PC-3 (cell line): ENCODE data around the gene RTL5. TPM values are rescaled to one million over a fixed set of nuclear protein-coding genes. Genes with fewer than 3 reads are reported as not detected.

Source experiments
- ATAC-seq: fragments of 200-7000 bp; cut with Tn5 transposase; 2 replicates; pipeline ENCODE4 v1.9.1; 2020; ENCODE audit warnings: mild to moderate bottlenecking, moderate library complexity
- BruUV-seq: library from RNA; stranded (reverse); fragments of 400-500 nt; replicated peaks from 2 replicates; lab custom pipeline; 2021; lab: Mats Ljungman, UMichigan
- CTCF ChIA-PET: fragments of 300-600 bp; sonication (Branson Sonifier 250); formaldehyde crosslinking; loops from one replicate; lab custom pipeline; 2022; ENCODE audit warnings: antibody characterized with exemption; lab: Charles Lee
- POLR2A ChIA-PET: fragments of 300-600 bp; sonication (Branson Sonifier 250); formaldehyde crosslinking; loops from one replicate; lab custom pipeline; 2022; ENCODE audit warnings: antibody characterized with exemption; ENCODE audit not compliant: unreplicated experiment; lab: Charles Lee
- DNase-seq: peaks from one replicate; pipeline ENCODE4 v3.0.0-alpha.2; 2015
- H2AFZ ChIP-seq: fragments of 300-600 bp; sonication (generic); 2 replicates; pipeline ENCODE4 v1.6.0; 2016; ENCODE audit warnings: antibody characterized with exemption, low read length
- H3F3A ChIP-seq: fragments of 300-600 bp; sonication (generic); one replicate; pipeline ENCODE4 v1.6.0; 2017; ENCODE audit warnings: antibody characterized with exemption, low read length, control low read depth, mild to moderate bottlenecking; ENCODE audit not compliant: unreplicated experiment
- H3K27ac ChIP-seq: fragments of 300-600 bp; sonication (generic); 2 replicates; pipeline ENCODE4 v1.5.1; 2016; ENCODE audit warnings: mild to moderate bottlenecking, low read length
- H3K27me3 ChIP-seq: fragments of 300-600 bp; sonication (generic); 2 replicates; pipeline ENCODE4 v1.6.1; 2016; ENCODE audit warnings: low read length, mixed read lengths
- H3K36me3 ChIP-seq: fragments of 300-600 bp; sonication (generic); 2 replicates; pipeline ENCODE4 v1.6.1; 2016; ENCODE audit warnings: low read depth, mixed run types, low read length, mixed read lengths
- H3K4me1 ChIP-seq: fragments of 300-600 bp; sonication (generic); 2 replicates; pipeline ENCODE4 v1.5.1; 2016; ENCODE audit warnings: low read length; ENCODE audit not compliant: insufficient read depth
- H3K4me2 ChIP-seq: fragments of 300-600 bp; sonication (generic); 2 replicates; pipeline ENCODE4 v1.6.0; 2016; ENCODE audit warnings: low read length
- H3K4me3 ChIP-seq: fragments of 300-600 bp; sonication (generic); 2 replicates; pipeline ENCODE4 v1.5.1; 2016; ENCODE audit warnings: mild to moderate bottlenecking, low read length, mixed read lengths
- H3K79me2 ChIP-seq: fragments of 300-600 bp; sonication (generic); 2 replicates; pipeline ENCODE4 v1.6.1; 2017; ENCODE audit warnings: low read length, mixed read lengths
- H3K9ac ChIP-seq: fragments of 300-600 bp; sonication (generic); 2 replicates; pipeline ENCODE4 v1.6.0; 2016; ENCODE audit warnings: mild to moderate bottlenecking, low read length
- H3K9me2 ChIP-seq: fragments of 300-600 bp; sonication (generic); replicated peaks from 2 replicates; pipeline ENCODE4 v1.6.1; 2016; ENCODE audit warnings: mixed run types, low read length, mixed read lengths
- H3K9me3 ChIP-seq: fragments of 300-600 bp; sonication (generic); 2 replicates; pipeline ENCODE4 v1.6.1; 2016; ENCODE audit warnings: low read length, mixed read lengths
- H4K20me1 ChIP-seq: fragments of 300-600 bp; sonication (generic); 2 replicates; pipeline ENCODE4 v1.6.1; 2016; ENCODE audit warnings: low read length, mixed read lengths
- EZH2 ChIP-seq: fragments of 300-600 bp; sonication (generic); IDR thresholded peaks from one replicate; pipeline ENCODE4 v1.6.1; 2017; ENCODE audit warnings: antibody characterized with exemption, mild to moderate bottlenecking, low read length; ENCODE audit not compliant: unreplicated experiment
- EZH2phosphoT487 ChIP-seq: fragments of 300-600 bp; sonication (generic); IDR thresholded peaks from 2 replicates; pipeline ENCODE4 v1.6.1; 2018; ENCODE audit warnings: mild to moderate bottlenecking, antibody characterized with exemption, low read length, borderline replicate concordance
- intact Hi-C: fragments of 100-400 bp; cut with micrococcal nuclease; formaldehyde crosslinking; loops from 2 replicates; pipeline ENCODE4 v1.9.0; 2023
- total RNA-seq: library from RNA; depleted of rRNA; stranded (reverse); fragments of >200 nt; gene quantifications from 2 replicates; pipeline ENCODE4 v1.2.3, GENCODE V29; 2014
- TF ChIP-seq, protein P1 (sequence below): fragments of 300-600 bp; sonication (generic); conservative IDR thresholded peaks from 2 replicates; pipeline ENCODE4 v1.5.1; 2017; ENCODE audit warnings: antibody characterized with exemption, low read depth, mild to moderate bottlenecking, low read length

RTL5 gene
- total RNA-seq, 1 experiment from 2014 or later = 0.40 TPM

DNA sequence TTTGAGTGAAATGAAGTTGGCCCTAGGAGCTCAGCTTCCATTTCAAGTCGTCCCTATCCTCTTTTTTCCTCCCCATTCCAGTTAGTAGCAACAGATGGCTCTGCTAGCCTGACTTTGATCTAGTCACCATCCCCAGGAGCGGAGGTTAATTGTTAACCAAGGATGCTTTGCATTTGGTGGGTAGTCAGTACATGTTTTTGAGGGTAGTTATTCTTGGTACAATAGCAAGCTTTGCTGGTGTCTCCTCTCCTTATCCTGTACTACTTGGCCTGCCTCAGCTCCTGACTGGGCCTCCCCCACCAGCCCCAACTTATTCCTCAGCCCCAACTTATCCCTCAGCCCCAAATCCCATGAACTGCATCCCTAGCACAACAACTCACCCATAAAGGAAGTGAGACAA is 14.8 kb upstream of the RTL5 start:
- intact Hi-C loops = no loop called here

DNA sequence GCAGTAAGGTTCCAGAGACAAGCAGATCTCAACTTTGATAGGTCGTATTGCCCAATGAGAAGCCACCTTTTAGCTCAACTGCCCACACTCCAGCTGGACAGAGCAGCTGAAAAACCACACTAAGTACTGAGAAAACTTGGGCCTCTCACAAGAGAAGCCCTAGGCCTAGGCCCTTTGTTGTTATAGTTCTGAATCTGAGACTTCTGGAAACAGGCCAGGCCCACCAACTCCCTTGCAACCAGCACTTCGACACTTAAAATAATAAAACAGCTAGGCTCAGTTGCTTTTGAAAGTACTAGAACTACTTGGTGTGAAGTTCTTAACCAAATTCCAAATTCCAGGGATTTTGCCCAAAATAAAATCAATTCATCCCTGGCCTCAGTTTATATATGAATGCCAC is 13.5 kb upstream of the RTL5 start:
- no peak overlapping the region for H3K4me3 ChIP-seq
- H3K27ac ChIP-seq = no peak overlapping the region
- H2AFZ ChIP-seq = no peak overlapping the region
- no peak for ATAC-seq
- H3F3A ChIP-seq = no peaks in the 10 kb centered on the region
- H3K79me2 ChIP-seq = no peaks in the 10 kb centered on the region
- no peaks in the 10 kb centered on the region for H3K9me3 ChIP-seq
- no peaks in the 10 kb centered on the region for H3K27me3 ChIP-seq
- ChIA-PET POLR2A (no interaction called here), CTCF (no interaction called here)
- H3K9me2 ChIP-seq = no peaks in the 10 kb centered on the region
- peaks cover 5% of the 10 kb centered on the region for H3K4me1 ChIP-seq
- BruUV-seq = no TSS peak
- no peak for DNase-seq
- TF ChIP-seq EZH2 = no peak
- TF ChIP-seq EZH2phosphoT487 = no peak
- TF ChIP-seq, protein P1, sequence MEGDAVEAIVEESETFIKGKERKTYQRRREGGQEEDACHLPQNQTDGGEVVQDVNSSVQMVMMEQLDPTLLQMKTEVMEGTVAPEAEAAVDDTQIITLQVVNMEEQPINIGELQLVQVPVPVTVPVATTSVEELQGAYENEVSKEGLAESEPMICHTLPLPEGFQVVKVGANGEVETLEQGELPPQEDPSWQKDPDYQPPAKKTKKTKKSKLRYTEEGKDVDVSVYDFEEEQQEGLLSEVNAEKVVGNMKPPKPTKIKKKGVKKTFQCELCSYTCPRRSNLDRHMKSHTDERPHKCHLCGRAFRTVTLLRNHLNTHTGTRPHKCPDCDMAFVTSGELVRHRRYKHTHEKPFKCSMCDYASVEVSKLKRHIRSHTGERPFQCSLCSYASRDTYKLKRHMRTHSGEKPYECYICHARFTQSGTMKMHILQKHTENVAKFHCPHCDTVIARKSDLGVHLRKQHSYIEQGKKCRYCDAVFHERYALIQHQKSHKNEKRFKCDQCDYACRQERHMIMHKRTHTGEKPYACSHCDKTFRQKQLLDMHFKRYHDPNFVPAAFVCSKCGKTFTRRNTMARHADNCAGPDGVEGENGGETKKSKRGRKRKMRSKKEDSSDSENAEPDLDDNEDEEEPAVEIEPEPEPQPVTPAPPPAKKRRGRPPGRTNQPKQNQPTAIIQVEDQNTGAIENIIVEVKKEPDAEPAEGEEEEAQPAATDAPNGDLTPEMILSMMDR = no peak
- H3K9ac ChIP-seq = no peak overlapping the region
- H4K20me1 ChIP-seq = no peaks in the 10 kb centered on the region
- no peaks in the 10 kb centered on the region for H3K36me3 ChIP-seq
- intact Hi-C loops = no loop called here
- no peak overlapping the region for H3K4me2 ChIP-seq

More for the DNA sequence above, 14.8 kb upstream of the RTL5 start:
- TF ChIP-seq EZH2 = no peak
- TF ChIP-seq, protein P1 = no peak
- no peak for TF ChIP-seq EZH2phosphoT487
- Histone ChIP-seq H3K36me3 (no peaks in the 10 kb centered on the region), H2AFZ (no peak overlapping the region), H3K9me3 (no peaks in the 10 kb centered on the region), H3K4me3 (no peak overlapping the region), H3K79me2 (no peaks in the 10 kb centered on the region), H3K4me2 (no peak overlapping the region), H3K9me2 (no peaks in the 10 kb centered on the region), H3F3A (no peaks in the 10 kb centered on the region), H3K27ac (no peak overlapping the region), H4K20me1 (no peaks in the 10 kb centered on the region), H3K9ac (no peak overlapping the region), H3K27me3 (no peaks in the 10 kb centered on the region), H3K4me1 (peaks cover 5% of the 10 kb centered on the region)
- POLR2A ChIA-PET = no interaction called here
- no peak for DNase-seq
- no peak for ATAC-seq
- CTCF ChIA-PET = interaction anchor here (0.8 kb wide), 1 partner anchor 55 kb away, joined by 3 read pairs; no protein-coding TSS in a partner anchor
- BruUV-seq = no TSS peak

DNA sequence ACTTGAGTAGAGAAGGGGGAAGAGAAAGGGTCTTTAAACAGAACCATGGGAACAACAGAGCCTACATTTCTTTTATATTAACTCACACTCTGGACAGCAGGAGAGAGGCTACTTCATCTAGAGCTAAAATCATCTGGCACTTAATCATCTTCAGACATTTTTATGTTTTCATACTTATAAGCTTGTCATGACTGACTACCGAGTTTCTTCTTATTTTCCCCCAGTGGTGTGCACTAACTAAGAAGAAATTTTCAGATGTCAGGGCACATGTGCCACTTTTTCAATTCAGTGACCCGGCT is 11.8 kb upstream of the RTL5 start:
- ATAC-seq = no peak

More for the DNA sequence above, 11.8 kb upstream of the RTL5 start:
- no peaks in the 10 kb centered on the region for H3K9me2 ChIP-seq
- H3K4me2 ChIP-seq = no peak overlapping the region
- H3K79me2 ChIP-seq = no peaks in the 10 kb centered on the region
- no peak overlapping the region for H2AFZ ChIP-seq
- no peak overlapping the region for H3K9ac ChIP-seq
- no peak overlapping the region for H3K27ac ChIP-seq
- BruUV-seq = no TSS peak
- no peak for DNase-seq
- H3F3A ChIP-seq = no peaks in the 10 kb centered on the region
- no peaks in the 10 kb centered on the region for H4K20me1 ChIP-seq
- no peak overlapping the region for H3K4me3 ChIP-seq
- no peaks in the 10 kb centered on the region for H3K36me3 ChIP-seq
- ChIA-PET CTCF (no interaction called here), POLR2A (no interaction called here)
- no peak for TF ChIP-seq EZH2phosphoT487
- TF ChIP-seq EZH2 = no peak
- TF ChIP-seq, protein P1 = no peak
- H3K27me3 ChIP-seq = no peaks in the 10 kb centered on the region
- H3K4me1 ChIP-seq = peaks cover 5% of the 10 kb centered on the region
- intact Hi-C loops = no loop called here
- no peaks in the 10 kb centered on the region for H3K9me3 ChIP-seq
